Measurements from ENCODE around the gene AMOT.

Gene AMOT

GRCh38 chrX:112874614-112875013 is 34.0 kb upstream of the AMOT start:
- no peak overlapping the region for H3K27ac ChIP-seq
- H3K79me2 ChIP-seq, result no peaks in the 10 kb centered on the region
- H3K9ac ChIP-seq, result no peak overlapping the region
- no peaks in the 10 kb centered on the region for H3K4me1 ChIP-seq
- no peak overlapping the region for H2AFZ ChIP-seq
- no peak overlapping the region for H3K4me2 ChIP-seq (ENCODE audit: low read length)
- H3K9me3 ChIP-seq (ENCODE audit: control insufficient read depth, low read length), result no peaks in the 10 kb centered on the region
- no peaks in the 10 kb centered on the region for H3K27me3 ChIP-seq (ENCODE audit: control insufficient read depth, insufficient read depth, low read length)
- no peak overlapping the region for H3K4me3 ChIP-seq (ENCODE audit: low read depth, low read length)
- no peak for TF ChIP-seq CTCF (IDR thresholded peaks at IDR 0.05)
- H3K36me3 ChIP-seq (ENCODE audit: control insufficient read depth, insufficient read depth, low read length), result no peaks in the 10 kb centered on the region

- Histone ChIP-seq H3K9me3 (ENCODE audit: control insufficient read depth, low read length) (no peaks in the 10 kb centered on the region), H3K4me1 (no peaks in the 10 kb centered on the region), H3K27ac (no peak overlapping the region)
Observed at GRCh38 chrX:112874175-112874574, 33.5 kb upstream of the AMOT start.

GRCh38 chrX:112868586-112868985 is 28.0 kb upstream of the AMOT start:
- no peaks in the 10 kb centered on the region for H3K36me3 ChIP-seq (ENCODE audit: control insufficient read depth, insufficient read depth, low read length)
- H3K9ac ChIP-seq, result no peak overlapping the region
- H3K27me3 ChIP-seq (ENCODE audit: control insufficient read depth, insufficient read depth, low read length), result no peaks in the 10 kb centered on the region
- no peak overlapping the region for H2AFZ ChIP-seq
- no peaks in the 10 kb centered on the region for H3K4me1 ChIP-seq
- H3K27ac ChIP-seq, result no peak overlapping the region
- TF ChIP-seq CTCF (IDR thresholded peaks at IDR 0.05), result no peak
- no peaks in the 10 kb centered on the region for H3K79me2 ChIP-seq
- H3K4me2 ChIP-seq (ENCODE audit: low read length), result no peak overlapping the region
- H3K4me3 ChIP-seq (ENCODE audit: low read depth, low read length), result no peak overlapping the region
- no peaks in the 10 kb centered on the region for H3K9me3 ChIP-seq (ENCODE audit: control insufficient read depth, low read length)

More at GRCh38 chrX:112874175-112874574, 33.5 kb upstream of the AMOT start:
- TF ChIP-seq CTCF (IDR thresholded peaks at IDR 0.05), result no peak
- Histone ChIP-seq H3K9ac (no peak overlapping the region), H3K27me3 (ENCODE audit: control insufficient read depth, insufficient read depth, low read length) (no peaks in the 10 kb centered on the region), H3K79me2 (no peaks in the 10 kb centered on the region), H3K36me3 (ENCODE audit: control insufficient read depth, insufficient read depth, low read length) (no peaks in the 10 kb centered on the region), H2AFZ (no peak overlapping the region), H3K4me2 (ENCODE audit: low read length) (no peak overlapping the region), H3K4me3 (ENCODE audit: low read depth, low read length) (no peak overlapping the region)

GRCh38 chrX:112867570-112867969 is 26.9 kb upstream of the AMOT start:
- no peak for TF ChIP-seq CTCF (IDR thresholded peaks at IDR 0.05)
- Histone ChIP-seq H3K27ac (no peak overlapping the region), H2AFZ (no peak overlapping the region), H3K27me3 (ENCODE audit: control insufficient read depth, insufficient read depth, low read length) (no peaks in the 10 kb centered on the region), H3K36me3 (ENCODE audit: control insufficient read depth, insufficient read depth, low read length) (no peaks in the 10 kb centered on the region), H3K9me3 (ENCODE audit: control insufficient read depth, low read length) (no peaks in the 10 kb centered on the region), H3K9ac (no peak overlapping the region), H3K79me2 (no peaks in the 10 kb centered on the region), H3K4me2 (ENCODE audit: low read length) (no peak overlapping the region), H3K4me3 (ENCODE audit: low read depth, low read length) (no peak overlapping the region), H3K4me1 (no peaks in the 10 kb centered on the region)

- H3K4me1 ChIP-seq, result no peaks in the 10 kb centered on the region
- H3K36me3 ChIP-seq (ENCODE audit: control insufficient read depth, insufficient read depth, low read length), result no peaks in the 10 kb centered on the region
- no peak overlapping the region for H3K4me2 ChIP-seq (ENCODE audit: low read length)
- H3K27me3 ChIP-seq (ENCODE audit: control insufficient read depth, insufficient read depth, low read length), result no peaks in the 10 kb centered on the region
- H3K4me3 ChIP-seq (ENCODE audit: low read depth, low read length), result no peak overlapping the region
- no peaks in the 10 kb centered on the region for H3K9me3 ChIP-seq (ENCODE audit: control insufficient read depth, low read length)
- H3K27ac ChIP-seq, result no peak overlapping the region
- no peaks in the 10 kb centered on the region for H3K79me2 ChIP-seq
- H2AFZ ChIP-seq, result no peak overlapping the region
- no peak overlapping the region for H3K9ac ChIP-seq
- TF ChIP-seq CTCF (IDR thresholded peaks at IDR 0.05), result no peak
Observed at GRCh38 chrX:112866175-112866574, 25.5 kb upstream of the AMOT start.

Measured in parathyroid adenoma (tissue), 2 donors.